Measurements from ENCODE around the gene RXFP4.

The RXFP4 gene

GRCh38 chr1:155961937-155962336 lies 20.5 kb downstream of the RXFP4 start:
- peak; percentile 99 for DNase-seq (ENCODE audit: low spot score)

- peak; percentile 72 for DNase-seq (ENCODE audit: low spot score)
Measured at GRCh38 chr1:155962599-155963211, 21.3 kb downstream of the RXFP4 start.

- DNase-seq (ENCODE audit: low spot score) = no peak
Measured at GRCh38 chr1:155964193-155964592, 22.8 kb downstream of the RXFP4 start.

GRCh38 chr1:155966135-155966534 lies 24.7 kb downstream of the RXFP4 start:
- no peak for DNase-seq (ENCODE audit: low spot score)

DNA sequence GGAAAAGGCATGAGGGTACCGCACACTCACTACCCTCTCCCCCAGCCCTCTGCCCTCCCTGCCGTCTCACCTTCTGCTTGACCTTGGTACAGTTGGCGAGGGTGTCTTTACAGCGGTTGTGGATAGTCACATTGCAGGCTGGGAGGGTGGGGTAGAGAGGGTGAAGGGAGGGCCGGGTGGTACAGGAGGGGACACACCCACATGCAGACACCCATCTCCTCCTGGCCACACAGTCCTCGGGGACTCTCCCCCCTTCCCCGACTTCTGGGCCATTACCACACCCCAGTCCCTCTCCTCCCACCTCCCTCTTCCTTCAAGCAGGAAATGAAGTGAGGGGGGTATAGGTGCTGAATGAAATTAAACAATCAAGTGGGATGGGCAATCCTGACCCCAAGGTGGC lies 25.3 kb downstream of the RXFP4 start:
- DNase-seq (ENCODE audit: low spot score) = no peak

- DNase-seq (ENCODE audit: low spot score) = no peak
Measured at GRCh38 chr1:155967341-155968050, 26.1 kb downstream of the RXFP4 start.

- no peak for DNase-seq (ENCODE audit: low spot score)
Measured at GRCh38 chr1:155968051-155968400, 26.6 kb downstream of the RXFP4 start.

DNA sequence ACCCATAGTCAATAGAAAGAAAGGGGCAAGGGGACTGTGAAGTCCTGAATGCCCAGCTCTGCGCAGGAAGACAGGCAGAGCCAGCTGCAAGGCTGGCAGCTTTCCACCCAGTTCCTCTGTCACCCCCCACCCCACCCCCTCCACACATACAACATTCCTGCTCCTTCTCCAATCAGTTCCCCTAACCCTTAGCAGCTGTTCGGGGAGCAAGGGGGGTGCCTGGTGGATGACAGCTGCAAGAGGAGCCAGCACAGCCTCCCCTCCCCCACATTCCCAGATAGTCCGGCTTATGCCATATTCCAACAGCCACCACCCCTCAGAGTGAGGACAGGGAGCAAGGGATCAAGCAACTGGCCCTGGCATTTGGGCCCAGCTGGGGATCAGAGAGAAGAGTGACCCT lies 27.2 kb downstream of the RXFP4 start:
- DNase-seq (ENCODE audit: low spot score) = no peak

DNA sequence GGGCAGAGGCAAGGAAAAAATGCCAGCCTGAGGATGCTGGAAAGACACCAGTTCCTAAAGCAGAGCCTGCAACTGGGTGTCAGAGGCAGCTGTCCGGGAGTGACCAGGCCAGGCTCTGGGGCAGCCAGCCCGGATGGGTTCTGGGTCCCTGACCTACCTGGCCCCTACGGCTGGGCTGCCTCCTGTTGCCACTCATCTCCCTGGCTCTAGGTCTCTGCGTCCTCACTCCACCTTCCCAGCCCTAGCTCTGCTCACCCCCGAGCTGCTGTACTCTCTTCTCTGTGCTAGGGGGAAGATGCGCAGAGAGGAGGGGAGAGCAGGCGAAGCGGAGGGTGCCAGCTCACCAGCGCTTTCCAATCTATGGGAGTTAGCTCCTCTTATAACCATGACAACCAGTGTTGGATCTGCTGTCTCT lies 27.9 kb downstream of the RXFP4 start:
- DNase-seq (ENCODE audit: low spot score) = no peak

DNA sequence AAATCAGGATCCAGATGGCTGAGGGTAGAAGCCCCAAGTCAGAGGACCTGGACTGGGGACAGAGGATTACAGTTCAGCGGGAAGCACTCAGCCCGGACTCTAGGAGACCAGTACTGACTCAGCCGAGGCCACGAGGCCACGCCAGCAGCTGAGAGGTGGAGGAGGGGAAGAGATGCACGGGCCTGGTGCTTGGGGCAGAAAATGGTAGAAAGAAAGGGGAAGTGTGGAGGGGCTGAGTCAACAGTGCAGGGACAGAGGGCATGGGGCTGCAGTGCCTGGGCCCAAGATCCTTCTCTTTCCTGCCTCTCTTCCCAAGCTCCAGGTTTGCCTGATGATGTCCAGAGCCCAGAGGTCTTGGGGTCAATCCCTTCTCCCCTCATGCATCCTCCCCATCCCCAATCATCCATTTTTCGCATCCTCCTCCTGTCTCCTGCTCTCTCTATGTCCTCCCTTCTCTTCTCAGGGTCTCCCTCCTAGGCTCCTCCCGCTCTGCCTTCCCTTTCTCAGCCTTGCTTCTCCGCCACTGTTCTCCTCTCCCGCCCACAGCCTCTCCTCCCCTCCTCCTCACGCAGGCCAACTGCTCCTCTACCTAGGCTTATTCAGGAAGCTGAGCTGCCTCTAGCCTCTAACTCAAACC lies 29.2 kb downstream of the RXFP4 start:
- peak; percentile 45 for DNase-seq (ENCODE audit: low spot score)

GRCh38 chr1:155971910-155972809 lies 30.7 kb downstream of the RXFP4 start:
- no peak for DNase-seq (ENCODE audit: low spot score)

DNA sequence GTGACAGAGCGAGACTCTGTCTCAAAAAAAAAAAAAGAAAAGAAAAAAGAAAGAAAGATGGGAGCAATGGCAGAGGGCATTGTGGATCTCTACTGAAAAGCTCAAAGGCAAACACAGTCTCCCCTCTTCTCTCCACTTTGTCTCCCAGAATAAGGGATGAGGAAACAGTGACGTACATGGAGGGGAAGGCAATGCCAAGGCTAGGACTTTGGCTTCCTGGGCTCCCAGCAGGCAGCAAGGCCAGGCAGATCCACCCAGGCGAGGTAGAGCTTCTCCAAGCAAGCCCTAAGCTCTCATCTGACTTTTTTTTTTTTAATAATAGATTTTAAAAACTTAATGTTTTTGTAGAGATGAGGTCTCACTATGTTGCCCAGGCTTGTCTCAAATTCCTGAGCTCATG lies 32.3 kb downstream of the RXFP4 start:
- no peak for DNase-seq (ENCODE audit: low spot score)

GRCh38 chr1:155974208-155975115 lies 33.0 kb downstream of the RXFP4 start:
- no peak for DNase-seq (ENCODE audit: low spot score)

- DNase-seq (ENCODE audit: low spot score) = no peak
Measured at GRCh38 chr1:155975375-155976061, 34.1 kb downstream of the RXFP4 start.

DNA sequence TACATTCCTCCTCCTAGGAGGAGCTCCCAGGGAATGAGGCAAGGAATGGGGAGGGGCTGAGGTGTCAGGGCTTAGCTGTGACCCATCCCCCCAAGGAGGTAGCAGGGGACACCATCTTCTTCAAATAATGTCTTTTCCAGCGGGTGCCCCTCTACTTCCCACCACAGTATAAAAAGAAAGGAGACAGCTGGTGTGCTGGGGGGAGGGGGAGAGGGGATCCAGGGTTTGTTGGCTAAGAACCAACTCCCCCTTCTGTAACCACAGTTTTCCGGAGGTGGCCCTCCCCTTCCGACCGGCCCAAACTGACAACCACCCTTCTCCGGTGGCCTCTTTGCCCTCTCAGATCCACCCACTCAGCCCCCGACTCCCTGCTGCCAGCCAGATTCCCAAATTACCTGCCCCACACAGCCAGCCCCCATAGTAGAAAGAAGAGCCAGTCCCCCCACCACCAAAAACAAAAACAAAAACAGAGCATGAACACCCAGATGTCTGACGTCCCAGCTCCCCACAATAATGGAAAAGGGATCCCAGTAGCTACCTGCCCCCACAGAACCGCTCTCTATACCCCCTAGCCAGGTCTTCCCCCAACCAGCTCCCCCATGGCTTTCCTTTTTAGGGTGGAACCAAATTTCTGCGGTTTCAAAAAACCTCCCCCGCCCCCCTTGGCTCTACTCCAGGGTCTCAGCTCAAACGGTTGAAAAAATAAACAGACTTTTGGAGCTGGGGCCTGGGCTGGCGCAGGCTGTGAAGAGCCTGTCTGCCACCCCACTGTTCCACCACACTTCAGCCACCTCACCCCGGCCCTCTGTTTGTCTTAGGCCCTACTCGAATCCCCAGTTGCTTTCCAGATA lies 34.8 kb downstream of the RXFP4 start:
- DNase-seq (ENCODE audit: low spot score) = peak; percentile 48

DNA sequence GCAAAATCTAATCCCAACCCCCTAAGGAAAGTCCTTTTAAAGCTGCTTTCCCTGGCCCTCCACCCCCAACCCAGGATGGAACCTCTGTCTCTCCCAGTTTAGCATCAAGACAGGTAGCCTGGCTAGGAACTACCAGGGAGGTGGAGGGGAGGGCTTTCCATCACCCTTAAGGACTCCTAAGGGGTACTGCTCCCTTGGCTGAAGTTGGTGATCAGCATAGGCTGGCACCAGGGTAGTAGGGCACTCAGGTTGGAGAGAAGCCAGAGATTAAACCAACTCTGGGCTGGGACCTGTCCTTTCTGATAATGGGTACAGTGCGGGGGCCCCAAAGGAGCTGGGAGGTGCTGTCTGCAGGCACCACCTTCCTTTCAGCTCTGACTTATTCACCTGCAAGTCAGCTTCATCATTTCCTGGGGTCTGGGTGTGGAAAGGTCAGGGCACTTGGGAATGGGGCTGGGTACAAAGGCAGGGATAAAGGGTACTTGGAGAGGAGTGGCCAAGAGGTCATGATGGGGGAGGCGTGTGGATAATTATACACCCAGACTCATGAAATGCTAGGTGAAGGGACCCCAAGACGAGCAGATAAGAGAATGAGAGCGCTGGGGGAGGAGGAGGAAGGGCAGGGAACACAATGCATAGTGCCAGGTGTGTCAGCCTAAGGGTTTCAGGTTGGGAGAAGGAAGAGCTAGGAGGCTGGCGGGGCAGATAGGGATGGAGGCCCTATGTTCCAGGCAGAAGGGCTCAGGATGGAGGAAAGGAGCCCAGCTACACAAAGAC lies 35.7 kb downstream of the RXFP4 start:
- peak; percentile 22 for DNase-seq (ENCODE audit: low spot score)

- DNase-seq (ENCODE audit: low spot score) = peak; percentile 18
Measured at GRCh38 chr1:155977690-155978324, 36.4 kb downstream of the RXFP4 start.

DNA sequence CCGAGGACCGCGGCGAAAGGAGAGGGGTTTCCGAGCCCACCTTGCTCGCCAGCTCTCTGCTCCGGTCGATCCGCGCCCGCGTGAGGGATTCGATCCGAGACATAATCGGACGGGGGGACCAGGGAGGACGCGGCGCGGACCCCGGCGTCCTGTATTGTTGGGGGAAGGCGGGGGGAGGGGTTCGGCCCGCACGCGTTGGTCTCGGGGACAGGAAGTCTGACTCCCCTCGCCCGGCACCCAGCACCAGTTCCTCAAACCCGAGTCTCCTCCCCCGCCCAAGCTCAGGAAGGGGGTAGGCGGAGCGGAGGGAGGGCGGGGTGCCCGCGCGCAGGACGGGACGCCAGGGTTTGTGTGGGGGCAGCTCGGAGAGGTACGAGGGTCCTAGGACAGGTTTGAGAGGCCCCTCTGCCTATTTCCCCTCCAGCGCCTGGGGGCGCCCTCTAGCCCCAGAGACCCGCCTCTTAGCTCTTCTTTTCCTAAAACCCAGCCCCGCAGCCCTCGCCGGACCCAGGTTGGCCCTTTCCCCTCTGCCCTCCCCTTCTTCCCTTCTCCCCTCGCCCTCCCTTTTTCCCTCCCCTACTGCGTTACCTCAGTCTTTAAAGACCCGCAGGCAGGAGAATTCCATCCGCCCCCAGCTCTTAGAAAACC lies 37.0 kb downstream of the RXFP4 start, which contains the start of gene ARHGEF2:
ARHGEF2 (minus strand) TSS at position 223 of the 648 bp plus-strand sequence; CDS start at position 103, 120 bp downstream.
- DNase-seq (ENCODE audit: low spot score) = peak; percentile 78

Measured in kidney tubule cell (primary cell).